ENCODE results near the gene C2orf68.
"Not testable (repeated sequence)": the region's sequence is repeated elsewhere in the genome, so short reads cannot be mapped to it uniquely, and the experiment has no call there.

C2orf68 gene

GRCh38 chr2:85579266-85579935 lies 32.5 kb downstream of the C2orf68 start:
- no peak for DNase-seq (ENCODE audit: low read depth)

- DNase-seq (ENCODE audit: low read depth): no peak
Observed at GRCh38 chr2:85578243-85579180, 33.4 kb downstream of the C2orf68 start.

- DNase-seq (ENCODE audit: low read depth): no peak
Observed at GRCh38 chr2:85577386-85578242, 34.3 kb downstream of the C2orf68 start, which contains the start of gene VAMP8. TSS of gene VAMP8 (plus strand) at chr2:85577586. CDS start at chr2:85577647, 61 bp downstream.

- no peak for DNase-seq (ENCODE audit: low read depth)
Observed at GRCh38 chr2:85577063-85577385, 34.8 kb downstream of the C2orf68 start.

GRCh38 chr2:85575739-85576138 lies 36.1 kb downstream of the C2orf68 start:
- DNase-seq (ENCODE audit: low read depth): no peak

GRCh38 chr2:85566265-85566664 lies 45.6 kb downstream of the C2orf68 start:
- DNase-seq (ENCODE audit: low read depth): no peak

GRCh38 chr2:85564144-85564563 lies 47.7 kb downstream of the C2orf68 start:
- no peak for DNase-seq (ENCODE audit: low read depth)

GRCh38 chr2:85561280-85562212 lies 50.3 kb downstream of the C2orf68 start, which contains the start of gene GGCX:
TSS of gene GGCX (minus strand) at chr2:85561493. CDS start at chr2:85561428, 65 bp downstream.
- no peak for DNase-seq (ENCODE audit: low read depth)

GRCh38 chr2:85560812-85561279 lies 51.0 kb downstream of the C2orf68 start:
- no peak for DNase-seq (ENCODE audit: low read depth)

GRCh38 chr2:85560403-85560726 lies 51.5 kb downstream of the C2orf68 start:
- not testable (repeated sequence) for DNase-seq (ENCODE audit: low read depth)

GRCh38 chr2:85558160-85558559 lies 53.7 kb downstream of the C2orf68 start:
- DNase-seq (ENCODE audit: low read depth): no peak

GRCh38 chr2:85557130-85557529 lies 54.7 kb downstream of the C2orf68 start:
- no peak for DNase-seq (ENCODE audit: low read depth)
